ENCODE results near the gene COL27A1. TPM values are rescaled to one million over a fixed set of nuclear protein-coding genes. Genes with fewer than 3 reads are reported as not detected.

The COL27A1 gene
- total and polyA plus RNA-seq, 9 of the 15 experiments (the other 6 are each of a cell fraction or from before 2014, with no cell fraction given), result 0.07 TPM; not detected in 8

DNA sequence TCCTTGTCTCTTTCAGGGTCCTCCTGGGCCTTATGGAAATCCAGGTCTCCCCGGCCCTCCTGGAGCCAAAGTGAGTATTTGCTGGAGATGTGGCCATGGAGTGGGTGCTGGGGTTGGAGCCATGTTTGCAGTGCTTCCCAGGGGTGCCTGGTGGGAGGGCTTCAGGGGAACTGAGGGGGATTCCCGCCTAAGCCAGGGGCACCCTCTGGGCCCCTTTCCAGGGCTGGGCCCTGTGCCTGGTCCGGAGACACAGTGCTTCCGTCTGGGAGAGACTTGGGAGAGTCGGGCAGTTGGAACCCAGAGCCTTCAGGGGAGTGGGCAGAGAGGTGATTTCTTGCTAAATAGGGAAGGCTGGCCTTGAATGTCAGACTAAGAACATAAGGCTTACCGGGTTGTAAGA, 27.7 kb downstream of the COL27A1 start:
- H3K4me3 ChIP-seq, result no peak overlapping the region
- FAIRE-seq (no peak), DNase-seq (ENCODE audit: extremely low read depth in 1 of 4, low spot score in 3 of 4) (no peak), ATAC-seq (no peak)
- H3K4me1 ChIP-seq (replicated peaks in 1 of 2; ENCODE audit: control insufficient read depth in 2 of 2, insufficient read depth in 2 of 2, low read length in 2 of 2), result 0 out of 5 replicates have a peak, but pooled peaks cover 0 to under 1% of the 10 kb centered on the region in 2 experiments
- H3K79me2 ChIP-seq (ENCODE audit: control insufficient read depth, insufficient read depth, low read length), result no peaks in the 10 kb centered on the region
- ChIA-PET CTCF (ENCODE audit: low intra/inter-chr PET ratio) (no interaction called here), POLR2A (no interaction called here)
- H3K9me1 ChIP-seq (ENCODE audit: control insufficient read depth, insufficient read depth, low read length), result no peaks in the 10 kb centered on the region
- peaks cover 7% of the 10 kb centered on the region for H4K20me1 ChIP-seq (replicated peaks; ENCODE audit: control insufficient read depth, insufficient read depth, low read length)
- H3K9me3 ChIP-seq (replicated peaks; ENCODE audit: control insufficient read depth, insufficient read depth, low read depth, low read length), result no peaks in the 10 kb centered on the region
- no TSS peak for BruUV-seq (replicated peaks)
- H3K9ac ChIP-seq (ENCODE audit: insufficient read depth in 1 of 2, low read depth in 2 of 2, low read length in 2 of 2), result no peak overlapping the region
- no peaks in the 10 kb centered on the region for H3K36me3 ChIP-seq (ENCODE audit: control insufficient read depth, insufficient read depth, low read length)
- in situ Hi-C loops (cut with MboI), result no loop called here
- no peak overlapping the region for H3K27ac ChIP-seq (ENCODE audit: extremely low read depth, low read depth, low read length)
- intact Hi-C loops (cut with micrococcal nuclease), result no loop called here
- H3K4me2 ChIP-seq (ENCODE audit: insufficient read depth, low read length), result no peak overlapping the region
- 0% methylated on average over 4 of the region's 6 CpGs for WGBS (ENCODE audit: insufficient coverage, low coverage, missing lambda C conversion rate)
- H2AFZ ChIP-seq (ENCODE audit: low read depth, low read length), result no peak overlapping the region
- TF ChIP-seq, protein P1, sequence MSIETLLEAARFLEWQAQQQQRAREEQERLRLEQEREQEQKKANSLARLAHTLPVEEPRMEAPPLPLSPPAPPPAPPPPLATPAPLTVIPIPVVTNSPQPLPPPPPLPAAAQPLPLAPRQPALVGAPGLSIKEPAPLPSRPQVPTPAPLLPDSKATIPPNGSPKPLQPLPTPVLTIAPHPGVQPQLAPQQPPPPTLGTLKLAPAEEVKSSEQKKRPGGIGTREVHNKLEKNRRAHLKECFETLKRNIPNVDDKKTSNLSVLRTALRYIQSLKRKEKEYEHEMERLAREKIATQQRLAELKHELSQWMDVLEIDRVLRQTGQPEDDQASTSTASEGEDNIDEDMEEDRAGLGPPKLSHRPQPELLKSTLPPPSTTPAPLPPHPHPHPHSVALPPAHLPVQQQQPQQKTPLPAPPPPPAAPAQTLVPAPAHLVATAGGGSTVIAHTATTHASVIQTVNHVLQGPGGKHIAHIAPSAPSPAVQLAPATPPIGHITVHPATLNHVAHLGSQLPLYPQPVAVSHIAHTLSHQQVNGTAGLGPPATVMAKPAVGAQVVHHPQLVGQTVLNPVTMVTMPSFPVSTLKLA (conservative IDR thresholded peaks at IDR 0.05), result no peak
- TF ChIP-seq ETV6 (IDR thresholded peaks at IDR 0.05; ENCODE audit: borderline replicate concordance in 1 of 2, low read depth in 2 of 2, low read length in 1 of 2), result no peak
- no peak for TF ChIP-seq ETV6 (CRISPR knock-in tag; IDR thresholded peaks at IDR 0.05; ENCODE audit: borderline replicate concordance)
- TF ChIP-seq MYC (IDR thresholded peaks at IDR 0.05; ENCODE audit: low read depth, low read length), result no peak
- TF ChIP-seq MYC (CRISPR knock-in tag; IDR thresholded peaks at IDR 0.05; ENCODE audit: borderline replicate concordance, low read depth), result no peak
- TF ChIP-seq CTBP1 (IDR thresholded peaks at IDR 0.05; ENCODE audit: borderline replicate concordance), result no peak
- no peak for TF ChIP-seq ETV5 (CRISPR knock-in tag; IDR thresholded peaks at IDR 0.05; ENCODE audit: low read depth)
- TF ChIP-seq, protein P2, sequence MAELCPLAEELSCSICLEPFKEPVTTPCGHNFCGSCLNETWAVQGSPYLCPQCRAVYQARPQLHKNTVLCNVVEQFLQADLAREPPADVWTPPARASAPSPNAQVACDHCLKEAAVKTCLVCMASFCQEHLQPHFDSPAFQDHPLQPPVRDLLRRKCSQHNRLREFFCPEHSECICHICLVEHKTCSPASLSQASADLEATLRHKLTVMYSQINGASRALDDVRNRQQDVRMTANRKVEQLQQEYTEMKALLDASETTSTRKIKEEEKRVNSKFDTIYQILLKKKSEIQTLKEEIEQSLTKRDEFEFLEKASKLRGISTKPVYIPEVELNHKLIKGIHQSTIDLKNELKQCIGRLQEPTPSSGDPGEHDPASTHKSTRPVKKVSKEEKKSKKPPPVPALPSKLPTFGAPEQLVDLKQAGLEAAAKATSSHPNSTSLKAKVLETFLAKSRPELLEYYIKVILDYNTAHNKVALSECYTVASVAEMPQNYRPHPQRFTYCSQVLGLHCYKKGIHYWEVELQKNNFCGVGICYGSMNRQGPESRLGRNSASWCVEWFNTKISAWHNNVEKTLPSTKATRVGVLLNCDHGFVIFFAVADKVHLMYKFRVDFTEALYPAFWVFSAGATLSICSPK (IDR thresholded peaks at IDR 0.05; ENCODE audit: borderline replicate concordance), result no peak
- no peak for TF ChIP-seq ZNF431 (CRISPR knock-in tag; IDR thresholded peaks at IDR 0.05)
- TF ChIP-seq, protein P3, sequence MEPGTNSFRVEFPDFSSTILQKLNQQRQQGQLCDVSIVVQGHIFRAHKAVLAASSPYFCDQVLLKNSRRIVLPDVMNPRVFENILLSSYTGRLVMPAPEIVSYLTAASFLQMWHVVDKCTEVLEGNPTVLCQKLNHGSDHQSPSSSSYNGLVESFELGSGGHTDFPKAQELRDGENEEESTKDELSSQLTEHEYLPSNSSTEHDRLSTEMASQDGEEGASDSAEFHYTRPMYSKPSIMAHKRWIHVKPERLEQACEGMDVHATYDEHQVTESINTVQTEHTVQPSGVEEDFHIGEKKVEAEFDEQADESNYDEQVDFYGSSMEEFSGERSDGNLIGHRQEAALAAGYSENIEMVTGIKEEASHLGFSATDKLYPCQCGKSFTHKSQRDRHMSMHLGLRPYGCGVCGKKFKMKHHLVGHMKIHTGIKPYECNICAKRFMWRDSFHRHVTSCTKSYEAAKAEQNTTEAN (CRISPR knock-in tag; IDR thresholded peaks at IDR 0.05), result no peak
- no peak for TF ChIP-seq CREB1 (IDR thresholded peaks at IDR 0.05)
- no peak for TF ChIP-seq CREB1 (CRISPR knock-in tag; IDR thresholded peaks at IDR 0.05)
- TF ChIP-seq DPF2 (IDR thresholded peaks at IDR 0.05), result no peak
- TF ChIP-seq, protein P4, sequence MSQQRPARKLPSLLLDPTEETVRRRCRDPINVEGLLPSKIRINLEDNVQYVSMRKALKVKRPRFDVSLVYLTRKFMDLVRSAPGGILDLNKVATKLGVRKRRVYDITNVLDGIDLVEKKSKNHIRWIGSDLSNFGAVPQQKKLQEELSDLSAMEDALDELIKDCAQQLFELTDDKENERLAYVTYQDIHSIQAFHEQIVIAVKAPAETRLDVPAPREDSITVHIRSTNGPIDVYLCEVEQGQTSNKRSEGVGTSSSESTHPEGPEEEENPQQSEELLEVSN (IDR thresholded peaks at IDR 0.05; ENCODE audit: borderline replicate concordance in 1 of 2, extremely low read depth in 1 of 2, insufficient read depth in 1 of 2, insufficient read length in 1 of 2, low read depth in 1 of 2, low read length in 1 of 2, poor library complexity in 1 of 2, severe bottlenecking in 1 of 2), result no peak
- TF ChIP-seq RBM22 (IDR thresholded peaks at IDR 0.05; ENCODE audit: low read depth, low read length, poor library complexity, severe bottlenecking), result no peak
- TF ChIP-seq PURB (CRISPR knock-in tag; IDR thresholded peaks at IDR 0.05; ENCODE audit: low read depth), result no peak
- no peak for TF ChIP-seq ZNF79 (CRISPR knock-in tag; IDR thresholded peaks at IDR 0.05; ENCODE audit: low read depth)
- H3K27me3 ChIP-seq (ENCODE audit: control insufficient read depth in 2 of 2, insufficient read depth in 2 of 2, low read length in 2 of 2), result peaks cover 0 to 8% of the 10 kb centered on the region in 2 experiments; a peak in 2 of 5 replicates

Measured in K562 (cell line).